Gastrocnemius medialis (tissue), 4 donors: ENCODE measurements around the gene PIH1D1.

Experiments used
- POLR2A ChIP-seq, 2 donors: fragments of 450-650 bp; IDR thresholded peaks; one replicate each; pipeline ENCODE4 v1.6.1; 2017; ENCODE audit warnings: antibody characterized with exemption in 2 of 2, mild to moderate bottlenecking in 2 of 2, moderate library complexity in 2 of 2
- TF ChIP-seq, protein P1 (sequence below), 5 experiments: fragments of 450-650 bp in 3 of 5; fragments of 200-600 bp in 2 of 5; sonication (generic) in 2 of 5; IDR thresholded peaks in 4 of 5; conservative IDR thresholded peaks in 1 of 5; 1 replicate in 4 of 5; 2 replicates in 1 of 5; pipeline ENCODE4 v1.5.1; 2016 to 2019; ENCODE audit warnings: antibody characterized with exemption in 5 of 5, mild to moderate bottlenecking in 3 of 5, moderate library complexity in 3 of 5

DNA sequence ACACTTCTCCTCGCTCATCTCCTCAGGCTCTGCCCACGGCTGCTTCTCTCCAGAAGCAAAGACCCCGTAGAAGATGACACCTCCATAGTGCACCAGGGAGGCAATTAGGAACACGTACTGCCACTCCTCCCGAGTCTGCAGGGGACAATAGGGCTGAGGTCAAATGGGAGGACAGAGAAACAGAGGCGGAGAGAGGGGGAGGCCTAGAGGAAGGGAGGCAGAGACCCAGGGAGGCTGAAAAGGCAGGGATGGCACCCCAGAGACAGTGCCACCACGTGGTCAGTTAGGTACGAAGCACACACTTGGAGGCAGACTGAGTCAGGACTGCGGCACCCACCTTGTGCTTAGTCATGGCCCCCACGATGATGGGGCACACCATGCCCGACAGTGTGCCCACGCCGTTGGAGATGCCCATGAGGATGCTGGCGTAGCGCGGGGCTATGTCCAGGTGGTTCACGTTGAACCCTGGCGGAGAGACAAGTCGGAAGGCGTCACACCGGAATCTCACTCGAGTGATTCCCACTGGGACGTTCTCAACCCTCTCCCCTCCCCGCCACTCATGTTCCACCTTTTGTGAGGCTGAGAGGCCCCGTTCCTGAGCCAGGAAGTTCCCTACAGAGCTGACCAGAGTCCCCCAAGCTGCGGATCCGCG lies 20.8 kb downstream of the PIH1D1 start:
- TF ChIP-seq, protein P1, sequence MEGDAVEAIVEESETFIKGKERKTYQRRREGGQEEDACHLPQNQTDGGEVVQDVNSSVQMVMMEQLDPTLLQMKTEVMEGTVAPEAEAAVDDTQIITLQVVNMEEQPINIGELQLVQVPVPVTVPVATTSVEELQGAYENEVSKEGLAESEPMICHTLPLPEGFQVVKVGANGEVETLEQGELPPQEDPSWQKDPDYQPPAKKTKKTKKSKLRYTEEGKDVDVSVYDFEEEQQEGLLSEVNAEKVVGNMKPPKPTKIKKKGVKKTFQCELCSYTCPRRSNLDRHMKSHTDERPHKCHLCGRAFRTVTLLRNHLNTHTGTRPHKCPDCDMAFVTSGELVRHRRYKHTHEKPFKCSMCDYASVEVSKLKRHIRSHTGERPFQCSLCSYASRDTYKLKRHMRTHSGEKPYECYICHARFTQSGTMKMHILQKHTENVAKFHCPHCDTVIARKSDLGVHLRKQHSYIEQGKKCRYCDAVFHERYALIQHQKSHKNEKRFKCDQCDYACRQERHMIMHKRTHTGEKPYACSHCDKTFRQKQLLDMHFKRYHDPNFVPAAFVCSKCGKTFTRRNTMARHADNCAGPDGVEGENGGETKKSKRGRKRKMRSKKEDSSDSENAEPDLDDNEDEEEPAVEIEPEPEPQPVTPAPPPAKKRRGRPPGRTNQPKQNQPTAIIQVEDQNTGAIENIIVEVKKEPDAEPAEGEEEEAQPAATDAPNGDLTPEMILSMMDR (IDR thresholded peaks at IDR 0.05 in 4 of 5, conservative IDR thresholded peaks at IDR 0.05 in 1 of 5) = no peak
- no peak for TF ChIP-seq POLR2A (IDR thresholded peaks at IDR 0.05)
